Right lobe of liver (tissue), 6 donors: ENCODE data around the gene ADAMTS6. TPM values are rescaled to one million over a fixed set of nuclear protein-coding genes. Genes with fewer than 3 reads are reported as not detected.
A peak's percentile ranks its signal among the peaks of the same experiment; 100 is the strongest.

Source experiments
- ATAC-seq, 4 donors: fragments of 200-7000 bp; cut with Tn5 transposase; one replicate each; pipeline ENCODE4 v1.9.1; 2020; ENCODE audit warnings: mild to moderate bottlenecking in 4 of 4, moderate library complexity in 4 of 4
- DNase-seq, 3 donors: peaks; one replicate each; pipeline ENCODE4 v3.0.0-alpha.2; 2020
- H3K27ac ChIP-seq, 3 donors: fragments of 200-600 bp; one replicate each; pipeline ENCODE4 v1.8.0; 2022
- H3K27me3 ChIP-seq, 2 donors: fragments of 200-600 bp; one replicate each; pipeline ENCODE4 v1.8.0; 2022
- H3K36me3 ChIP-seq, 4 donors: fragments of 200-600 bp; sonication (generic) in 1 of 4; one replicate each; pipeline versions ENCODE4 v1.5.1 to v1.8.0; 2017 to 2022; ENCODE audit warnings: control low read depth in 1 of 4
- H3K4me1 ChIP-seq, 4 donors: fragments of 200-600 bp; sonication (generic) in 1 of 4; one replicate each; pipeline versions ENCODE4 v1.5.1 to v1.8.0; 2017 to 2022; ENCODE audit warnings: control low read depth in 1 of 4
- H3K4me3 ChIP-seq, 3 donors: fragments of 200-600 bp; one replicate each; pipeline ENCODE4 v1.8.0; 2022
- H3K9me3 ChIP-seq, 4 donors: fragments of 200-600 bp; sonication (generic) in 1 of 4; one replicate each; pipeline versions ENCODE4 v1.5.1 to v1.8.0; 2017 to 2022; ENCODE audit warnings: control low read depth in 1 of 4
- POLR2A ChIP-seq: fragments of 450-650 bp; IDR thresholded peaks from one replicate; pipeline ENCODE4 v1.6.1; 2017; ENCODE audit warnings: antibody characterized with exemption, mild to moderate bottlenecking
- WGBS: methylation state at CpG from one replicate; pipeline ENCODE4 v1.1.6; 2018; ENCODE audit warnings: low coverage, low lambda C conversion rate; ENCODE audit not compliant: insufficient coverage; ENCODE audit errors: missing lambda C conversion rate; 5-methylcytosine and 5-hydroxymethylcytosine counted together
- intact Hi-C, 2 donors: fragments of 100-400 bp; cut with DNase I; formaldehyde crosslinking; loops; one replicate each; pipeline versions ENCODE4 v1.11.2 to v1.14.1; 2022
- long read RNA-seq: library from polyadenylated mRNA; unstranded; transcript quantifications from one replicate; pipeline ENCODE4 v2.0.0, GENCODE V29; 2019
- total RNA-seq, 6 experiments: library from RNA; depleted of rRNA in 2 of 6; stranded (reverse); fragments of >200 nt in 2 of 6; fragmentation: NEBNext Ultra II Directional in 3 of 6; extraction: Animal tissue kit (Norgen Biotek cat#: 25700) in 3 of 6; gene quantifications; one replicate each; pipeline versions ENCODE4 v1.1.0 to v1.2.4, GENCODE V29; 2016 to 2023
- TF ChIP-seq, protein P1 (sequence below), 4 donors: fragments of 200-600 bp in 3 of 4; fragments of 450-650 bp in 1 of 4; IDR thresholded peaks; one replicate each; pipeline versions ENCODE4 v1.5.1 to v1.8.0; 2016 to 2022; ENCODE audit warnings: antibody characterized with exemption in 4 of 4, mild to moderate bottlenecking in 2 of 4
- donor health status: DM: no; HTN: yes; CAD: no.
- donor health status: DM: no; HTN: no; CAD: no.
- donor health status: DM: no; HTN: no; CAD: no.
- donor health status: DM: no; HTN: yes; CAD: no.
- donor health status: DM: no; HTN: yes; CAD: no.

Gene ADAMTS6, protein sequence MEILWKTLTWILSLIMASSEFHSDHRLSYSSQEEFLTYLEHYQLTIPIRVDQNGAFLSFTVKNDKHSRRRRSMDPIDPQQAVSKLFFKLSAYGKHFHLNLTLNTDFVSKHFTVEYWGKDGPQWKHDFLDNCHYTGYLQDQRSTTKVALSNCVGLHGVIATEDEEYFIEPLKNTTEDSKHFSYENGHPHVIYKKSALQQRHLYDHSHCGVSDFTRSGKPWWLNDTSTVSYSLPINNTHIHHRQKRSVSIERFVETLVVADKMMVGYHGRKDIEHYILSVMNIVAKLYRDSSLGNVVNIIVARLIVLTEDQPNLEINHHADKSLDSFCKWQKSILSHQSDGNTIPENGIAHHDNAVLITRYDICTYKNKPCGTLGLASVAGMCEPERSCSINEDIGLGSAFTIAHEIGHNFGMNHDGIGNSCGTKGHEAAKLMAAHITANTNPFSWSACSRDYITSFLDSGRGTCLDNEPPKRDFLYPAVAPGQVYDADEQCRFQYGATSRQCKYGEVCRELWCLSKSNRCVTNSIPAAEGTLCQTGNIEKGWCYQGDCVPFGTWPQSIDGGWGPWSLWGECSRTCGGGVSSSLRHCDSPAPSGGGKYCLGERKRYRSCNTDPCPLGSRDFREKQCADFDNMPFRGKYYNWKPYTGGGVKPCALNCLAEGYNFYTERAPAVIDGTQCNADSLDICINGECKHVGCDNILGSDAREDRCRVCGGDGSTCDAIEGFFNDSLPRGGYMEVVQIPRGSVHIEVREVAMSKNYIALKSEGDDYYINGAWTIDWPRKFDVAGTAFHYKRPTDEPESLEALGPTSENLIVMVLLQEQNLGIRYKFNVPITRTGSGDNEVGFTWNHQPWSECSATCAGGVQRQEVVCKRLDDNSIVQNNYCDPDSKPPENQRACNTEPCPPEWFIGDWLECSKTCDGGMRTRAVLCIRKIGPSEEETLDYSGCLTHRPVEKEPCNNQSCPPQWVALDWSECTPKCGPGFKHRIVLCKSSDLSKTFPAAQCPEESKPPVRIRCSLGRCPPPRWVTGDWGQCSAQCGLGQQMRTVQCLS (N-terminal part only)
- total RNA-seq: under 1 TPM; 0.17 to 0.56 (median 0.40) TPM
- long read RNA-seq: 0 reads

DNA sequence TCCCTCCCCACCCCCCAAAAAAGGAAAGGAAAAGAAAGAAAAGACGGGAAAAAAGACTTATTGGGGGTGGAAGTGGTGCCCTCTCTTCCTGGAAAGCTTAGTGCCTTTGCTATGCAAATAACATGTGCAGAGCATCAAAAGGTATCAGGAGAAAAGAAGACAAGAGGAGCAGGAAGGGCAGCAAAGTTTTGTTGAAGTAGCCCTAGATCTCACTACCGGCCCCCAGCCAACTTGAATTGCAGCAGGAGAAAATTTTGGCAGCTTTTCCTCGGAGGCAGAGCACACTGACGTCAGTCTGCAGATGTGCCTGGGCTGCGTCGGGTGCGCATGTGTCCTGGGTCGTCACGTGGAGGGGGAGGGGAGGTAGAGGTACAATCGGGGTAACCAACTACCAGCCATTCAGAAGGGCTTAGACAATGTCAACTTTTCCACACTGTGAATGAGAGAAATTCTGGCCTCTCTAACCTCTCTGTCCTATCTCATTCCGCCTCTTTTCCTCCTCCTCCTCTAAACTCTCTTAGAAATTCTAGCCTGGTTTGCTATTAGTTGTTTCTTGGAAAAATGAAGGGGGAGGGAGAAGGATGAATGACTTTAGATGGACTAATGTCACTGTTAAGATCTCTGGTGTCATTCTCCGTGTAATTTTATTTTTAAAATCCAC lies at the start of gene ADAMTS6:
TSS of gene ADAMTS6 (minus strand) at position 286 of the 661 bp plus-strand sequence. CDS start 8,247 bp downstream, outside the sequence.
- Histone ChIP-seq H3K36me3 (no peaks in the 10 kb centered on the region), H3K27ac (peak within 1 kb of the TSS; percentile 86 to 95 (median 92)), H3K4me1 (peaks cover 0 to 15% (median 5%) of the 10 kb centered on the region in 4 donors), H3K27me3 (no peaks in the 10 kb centered on the region), H3K4me3 (peak within 1 kb of the TSS; percentile 35 to 57 (median 56)), H3K9me3 (no peaks in the 10 kb centered on the region)
- ATAC-seq (peak; percentile 80 to 89 (median 86)), DNase-seq (peak; percentile 91 to 97 (median 96))
- peak; percentile 63 for TF ChIP-seq POLR2A
- TF ChIP-seq, protein P1, sequence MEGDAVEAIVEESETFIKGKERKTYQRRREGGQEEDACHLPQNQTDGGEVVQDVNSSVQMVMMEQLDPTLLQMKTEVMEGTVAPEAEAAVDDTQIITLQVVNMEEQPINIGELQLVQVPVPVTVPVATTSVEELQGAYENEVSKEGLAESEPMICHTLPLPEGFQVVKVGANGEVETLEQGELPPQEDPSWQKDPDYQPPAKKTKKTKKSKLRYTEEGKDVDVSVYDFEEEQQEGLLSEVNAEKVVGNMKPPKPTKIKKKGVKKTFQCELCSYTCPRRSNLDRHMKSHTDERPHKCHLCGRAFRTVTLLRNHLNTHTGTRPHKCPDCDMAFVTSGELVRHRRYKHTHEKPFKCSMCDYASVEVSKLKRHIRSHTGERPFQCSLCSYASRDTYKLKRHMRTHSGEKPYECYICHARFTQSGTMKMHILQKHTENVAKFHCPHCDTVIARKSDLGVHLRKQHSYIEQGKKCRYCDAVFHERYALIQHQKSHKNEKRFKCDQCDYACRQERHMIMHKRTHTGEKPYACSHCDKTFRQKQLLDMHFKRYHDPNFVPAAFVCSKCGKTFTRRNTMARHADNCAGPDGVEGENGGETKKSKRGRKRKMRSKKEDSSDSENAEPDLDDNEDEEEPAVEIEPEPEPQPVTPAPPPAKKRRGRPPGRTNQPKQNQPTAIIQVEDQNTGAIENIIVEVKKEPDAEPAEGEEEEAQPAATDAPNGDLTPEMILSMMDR (IDR thresholded peaks at IDR 0.05): no peak
- WGBS: 0% methylated on average over 6 of the region's 12 CpGs
- intact Hi-C loops: no loop called here

DNA sequence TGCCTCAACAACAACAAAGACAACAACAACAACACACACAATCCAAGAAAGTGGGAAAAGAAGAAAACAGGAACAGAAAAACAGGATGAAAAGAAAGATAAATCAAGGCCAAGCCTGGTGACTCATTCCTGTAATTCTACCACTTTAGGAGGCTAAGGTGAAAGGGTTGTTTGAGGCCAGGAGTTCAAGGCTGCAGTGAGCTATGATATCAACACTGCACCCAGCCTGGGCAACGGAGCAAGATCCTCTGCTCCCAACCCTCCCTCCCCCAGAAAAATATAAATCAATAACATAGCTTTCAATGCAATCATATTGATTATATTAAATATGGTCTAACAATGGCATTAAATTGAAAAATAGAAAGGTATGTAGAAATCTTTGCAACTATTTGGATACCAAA lies 49.2 kb upstream of the ADAMTS6 start:
- Histone ChIP-seq H3K36me3 (no peaks in the 10 kb centered on the region), H3K27me3 (no peaks in the 10 kb centered on the region), H3K9me3 (no peaks in the 10 kb centered on the region), H3K4me1 (no peaks in the 10 kb centered on the region), H3K4me3 (no peak overlapping the region), H3K27ac (no peak overlapping the region)
- WGBS: 83% methylated on average over 1 of the region's 1 CpG
- intact Hi-C loops: no loop called here
- TF ChIP-seq POLR2A: no peak
- TF ChIP-seq, protein P1 (IDR thresholded peaks at IDR 0.05): no peak
- no peak for DNase-seq
- ATAC-seq: no peak

DNA sequence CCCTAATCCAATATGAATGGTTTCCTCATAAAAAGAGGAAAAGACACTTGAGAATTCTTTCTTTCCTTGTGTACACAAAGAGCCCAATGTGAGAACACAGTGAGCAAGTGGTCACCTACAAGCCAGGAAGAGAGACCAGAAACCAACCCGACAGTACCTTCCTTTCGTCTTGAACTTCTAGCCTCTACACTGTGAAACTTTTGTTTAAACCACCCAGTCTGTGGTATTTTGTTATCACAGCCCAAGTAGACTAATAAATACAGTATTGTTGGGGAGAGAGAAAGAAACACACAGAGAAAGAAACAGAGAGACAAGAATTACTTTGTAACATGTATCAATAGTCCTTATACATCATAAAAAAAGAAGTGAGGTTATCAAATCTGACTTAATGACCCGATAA lies 44.0 kb upstream of the ADAMTS6 start:
- Histone ChIP-seq H3K4me3 (no peak overlapping the region), H3K9me3 (no peaks in the 10 kb centered on the region), H3K27me3 (no peaks in the 10 kb centered on the region), H3K27ac (no peak overlapping the region), H3K36me3 (no peaks in the 10 kb centered on the region), H3K4me1 (no peaks in the 10 kb centered on the region)
- WGBS: 94% methylated on average over 3 of the region's 3 CpGs
- intact Hi-C loops: no loop called here
- DNase-seq (no peak), ATAC-seq (no peak)
- no peak for TF ChIP-seq POLR2A
- TF ChIP-seq, protein P1 (IDR thresholded peaks at IDR 0.05): no peak
